ENCODE data around the gene POLR1E.

The POLR1E gene

DNA sequence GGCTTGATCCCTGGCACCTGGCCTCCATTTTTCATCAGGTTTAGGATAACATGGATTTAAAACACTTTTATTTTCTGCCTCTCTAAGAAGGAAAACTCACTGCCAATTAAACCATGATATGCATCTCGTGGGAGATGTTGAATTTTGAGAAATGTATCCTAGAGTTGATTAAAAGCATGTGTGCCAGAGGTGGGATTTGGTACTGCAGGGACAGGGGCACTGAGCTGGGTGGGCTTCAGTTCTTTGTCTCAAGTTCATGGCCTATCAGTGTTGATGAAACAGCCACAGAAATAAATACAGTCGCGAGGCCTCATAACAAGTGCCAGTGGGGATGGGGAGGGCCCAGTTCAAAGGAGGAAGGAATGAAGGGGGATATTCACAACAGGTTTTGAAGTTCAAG is 34.9 kb downstream of the POLR1E start:
- H3K9ac ChIP-seq (ENCODE audit: low read length), result no peak overlapping the region
- no peaks in the 10 kb centered on the region for H4K20me1 ChIP-seq (ENCODE audit: low read depth, low read length)
- no peaks in the 10 kb centered on the region for H3K79me2 ChIP-seq (ENCODE audit: insufficient read depth, low read length)
- no peaks in the 10 kb centered on the region for H3K9me3 ChIP-seq (ENCODE audit: insufficient read depth, low read length)
- no peak for TF ChIP-seq EZH2phosphoT487 (conservative IDR thresholded peaks at IDR 0.05; ENCODE audit: low read length)
- TF ChIP-seq, protein P1, sequence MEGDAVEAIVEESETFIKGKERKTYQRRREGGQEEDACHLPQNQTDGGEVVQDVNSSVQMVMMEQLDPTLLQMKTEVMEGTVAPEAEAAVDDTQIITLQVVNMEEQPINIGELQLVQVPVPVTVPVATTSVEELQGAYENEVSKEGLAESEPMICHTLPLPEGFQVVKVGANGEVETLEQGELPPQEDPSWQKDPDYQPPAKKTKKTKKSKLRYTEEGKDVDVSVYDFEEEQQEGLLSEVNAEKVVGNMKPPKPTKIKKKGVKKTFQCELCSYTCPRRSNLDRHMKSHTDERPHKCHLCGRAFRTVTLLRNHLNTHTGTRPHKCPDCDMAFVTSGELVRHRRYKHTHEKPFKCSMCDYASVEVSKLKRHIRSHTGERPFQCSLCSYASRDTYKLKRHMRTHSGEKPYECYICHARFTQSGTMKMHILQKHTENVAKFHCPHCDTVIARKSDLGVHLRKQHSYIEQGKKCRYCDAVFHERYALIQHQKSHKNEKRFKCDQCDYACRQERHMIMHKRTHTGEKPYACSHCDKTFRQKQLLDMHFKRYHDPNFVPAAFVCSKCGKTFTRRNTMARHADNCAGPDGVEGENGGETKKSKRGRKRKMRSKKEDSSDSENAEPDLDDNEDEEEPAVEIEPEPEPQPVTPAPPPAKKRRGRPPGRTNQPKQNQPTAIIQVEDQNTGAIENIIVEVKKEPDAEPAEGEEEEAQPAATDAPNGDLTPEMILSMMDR (IDR thresholded peaks at IDR 0.05; ENCODE audit: insufficient read depth, low read length, poor library complexity, severe bottlenecking), result no peak
- H3K36me3 ChIP-seq (ENCODE audit: low read length), result peaks cover 2% of the 10 kb centered on the region; the same call in 1 of the 2 replicates
- H3K4me3 ChIP-seq (ENCODE audit: insufficient read depth, low read length, poor library complexity, severe bottlenecking), result no peak overlapping the region
- no peaks in the 10 kb centered on the region for H3F3A ChIP-seq (ENCODE audit: insufficient read depth)
- H3K27ac ChIP-seq (ENCODE audit: low read depth, low read length), result no peak overlapping the region
- H2AFZ ChIP-seq (ENCODE audit: low read depth, low read length, severe bottlenecking), result no peak overlapping the region
- no peaks in the 10 kb centered on the region for H3K9me2 ChIP-seq (replicated peaks; ENCODE audit: insufficient read depth, low read length)
- H3K4me2 ChIP-seq (ENCODE audit: low read depth, low read length, poor library complexity, severe bottlenecking), result no peak overlapping the region
- H3K27me3 ChIP-seq (ENCODE audit: low read length), result no peaks in the 10 kb centered on the region

DNA sequence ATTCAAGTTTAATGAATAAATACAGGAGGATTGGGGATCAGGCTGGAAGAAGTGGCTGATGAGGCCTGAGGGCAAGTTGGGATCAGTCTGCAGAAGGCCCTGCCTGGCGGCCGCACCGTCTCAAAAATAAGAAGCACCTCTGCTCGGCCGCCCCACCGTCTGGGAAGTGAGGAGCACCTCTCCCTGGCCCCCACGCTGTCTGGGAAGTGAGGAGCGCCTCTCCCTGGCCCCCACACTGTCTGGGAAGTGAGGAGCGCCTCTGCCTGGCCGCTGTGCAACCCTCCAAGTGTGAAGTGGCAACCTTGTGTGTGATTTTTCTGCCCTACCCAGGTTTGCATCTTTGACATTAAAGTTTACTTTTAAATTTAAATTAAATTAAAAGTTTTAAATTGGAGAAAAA is 35.4 kb downstream of the POLR1E start:
- Histone ChIP-seq H3F3A (ENCODE audit: insufficient read depth) (no peaks in the 10 kb centered on the region), H3K79me2 (ENCODE audit: insufficient read depth, low read length) (no peaks in the 10 kb centered on the region), H4K20me1 (ENCODE audit: low read depth, low read length) (no peaks in the 10 kb centered on the region), H3K9me3 (ENCODE audit: insufficient read depth, low read length) (no peaks in the 10 kb centered on the region), H3K27me3 (ENCODE audit: low read length) (no peaks in the 10 kb centered on the region), H3K36me3 (ENCODE audit: low read length) (peaks cover 5% of the 10 kb centered on the region; the same call in 1 of the 2 replicates), H3K4me3 (ENCODE audit: insufficient read depth, low read length, poor library complexity, severe bottlenecking) (no peak overlapping the region), H3K4me2 (ENCODE audit: low read depth, low read length, poor library complexity, severe bottlenecking) (no peak overlapping the region), H3K9me2 (replicated peaks; ENCODE audit: insufficient read depth, low read length) (no peaks in the 10 kb centered on the region), H3K27ac (ENCODE audit: low read depth, low read length) (no peak overlapping the region), H3K9ac (ENCODE audit: low read length) (no peak overlapping the region), H2AFZ (ENCODE audit: low read depth, low read length, severe bottlenecking) (no peak overlapping the region)
- TF ChIP-seq, protein P1 (IDR thresholded peaks at IDR 0.05; ENCODE audit: insufficient read depth, low read length, poor library complexity, severe bottlenecking), result no peak
- no peak for TF ChIP-seq EZH2phosphoT487 (conservative IDR thresholded peaks at IDR 0.05; ENCODE audit: low read length)

DNA sequence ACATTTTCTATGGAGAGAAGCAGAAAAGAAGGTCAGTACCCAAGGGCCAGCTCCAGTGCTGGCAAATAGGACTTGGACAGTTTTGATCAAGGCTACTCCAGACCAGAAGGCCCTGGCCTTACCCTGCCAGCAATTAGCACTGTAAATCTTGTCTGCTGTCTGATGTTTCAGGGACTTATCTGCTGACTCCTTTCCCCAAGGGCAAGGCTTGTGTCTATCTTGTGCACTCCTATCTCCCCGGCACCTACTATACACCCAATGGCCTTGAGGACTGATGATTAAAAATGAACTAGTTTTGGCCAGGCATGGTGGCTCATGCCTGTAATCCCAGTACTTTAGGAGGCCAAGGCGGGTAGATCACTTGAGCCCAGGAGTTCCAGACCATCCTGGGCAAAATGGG is 37.2 kb downstream of the POLR1E start:
- Histone ChIP-seq H3K36me3 (ENCODE audit: low read length) (peaks cover 8% of the 10 kb centered on the region; the same call in 1 of the 2 replicates), H2AFZ (ENCODE audit: low read depth, low read length, severe bottlenecking) (no peak overlapping the region), H3F3A (ENCODE audit: insufficient read depth) (no peaks in the 10 kb centered on the region), H3K27ac (ENCODE audit: low read depth, low read length) (no peak overlapping the region), H3K9me2 (replicated peaks; ENCODE audit: insufficient read depth, low read length) (no peaks in the 10 kb centered on the region), H4K20me1 (ENCODE audit: low read depth, low read length) (no peaks in the 10 kb centered on the region), H3K79me2 (ENCODE audit: insufficient read depth, low read length) (no peaks in the 10 kb centered on the region), H3K4me2 (ENCODE audit: low read depth, low read length, poor library complexity, severe bottlenecking) (no peak overlapping the region), H3K9me3 (ENCODE audit: insufficient read depth, low read length) (no peaks in the 10 kb centered on the region), H3K9ac (ENCODE audit: low read length) (no peak overlapping the region), H3K4me3 (ENCODE audit: insufficient read depth, low read length, poor library complexity, severe bottlenecking) (no peak overlapping the region), H3K27me3 (ENCODE audit: low read length) (no peaks in the 10 kb centered on the region)
- TF ChIP-seq EZH2phosphoT487 (conservative IDR thresholded peaks at IDR 0.05; ENCODE audit: low read length), result no peak
- TF ChIP-seq, protein P1 (IDR thresholded peaks at IDR 0.05; ENCODE audit: insufficient read depth, low read length, poor library complexity, severe bottlenecking), result no peak

Data from SU-DHL-6 (cell line).